ENCODE measurements around the gene TIAL1.

GRCh38 chr10:119550827-119551226 is 45.9 kb downstream of the TIAL1 start:
- TF ChIP-seq CTCF (IDR thresholded peaks at IDR 0.05) (no peak), EP300 (IDR thresholded peaks at IDR 0.05) (no peak), POLR2A (IDR thresholded peaks at IDR 0.05) (no peak), POLR2AphosphoS5 (IDR thresholded peaks at IDR 0.05) (no peak)
